ENCODE measurements around the gene ITGA11. TPM values are rescaled to one million over a fixed set of nuclear protein-coding genes. Genes with fewer than 3 reads are reported as not detected.
A peak's percentile ranks its signal among the peaks of the same experiment; 100 is the strongest.

Gene ITGA11
- total RNA-seq, 1 experiment from 2014 or later = not detected

- DNase-seq (ENCODE audit: low spot score) = no peak
Measured at GRCh38 chr15:68375716-68376220, 56.2 kb downstream of the ITGA11 start.

GRCh38 chr15:68375191-68375631 is 56.8 kb downstream of the ITGA11 start:
- no peak for DNase-seq (ENCODE audit: low spot score)

- DNase-seq (ENCODE audit: low spot score) = no peak
Measured at GRCh38 chr15:68374168-68374745, 57.7 kb downstream of the ITGA11 start.

GRCh38 chr15:68373028-68373427 is 58.9 kb downstream of the ITGA11 start:
- DNase-seq (ENCODE audit: low spot score) = no peak

- DNase-seq (ENCODE audit: low spot score) = peak; percentile 50
Measured at GRCh38 chr15:68372291-68372811, 59.6 kb downstream of the ITGA11 start.

- no peak for DNase-seq (ENCODE audit: low spot score)
Measured at GRCh38 chr15:68371851-68372250, 60.1 kb downstream of the ITGA11 start.

GRCh38 chr15:68371160-68371559 is 60.8 kb downstream of the ITGA11 start:
- no peak for DNase-seq (ENCODE audit: low spot score)

GRCh38 chr15:68370768-68371151 is 61.2 kb downstream of the ITGA11 start:
- DNase-seq (ENCODE audit: low spot score) = no peak

- DNase-seq (ENCODE audit: low spot score) = no peak
Measured at GRCh38 chr15:68369931-68370767, 61.8 kb downstream of the ITGA11 start.

GRCh38 chr15:68368731-68369435 is 63.1 kb downstream of the ITGA11 start:
- DNase-seq (ENCODE audit: low spot score) = no peak

GRCh38 chr15:68367992-68368391 is 64.0 kb downstream of the ITGA11 start:
- DNase-seq (ENCODE audit: low spot score) = no peak

- DNase-seq (ENCODE audit: low spot score) = no peak
Measured at GRCh38 chr15:68367226-68367625, 64.7 kb downstream of the ITGA11 start.

GRCh38 chr15:68366314-68366713 is 65.6 kb downstream of the ITGA11 start:
- DNase-seq (ENCODE audit: low spot score) = no peak

- no peak for DNase-seq (ENCODE audit: low spot score)
Measured at GRCh38 chr15:68365770-68366169, 66.2 kb downstream of the ITGA11 start.

GRCh38 chr15:68365140-68365745 is 66.7 kb downstream of the ITGA11 start:
- DNase-seq (ENCODE audit: low spot score) = no peak

- DNase-seq (ENCODE audit: low spot score) = no peak
Measured at GRCh38 chr15:68364660-68365035, 67.3 kb downstream of the ITGA11 start.

- DNase-seq (ENCODE audit: low spot score) = no peak
Measured at GRCh38 chr15:68364028-68364659, 67.8 kb downstream of the ITGA11 start.

GRCh38 chr15:68363353-68363752 is 68.6 kb downstream of the ITGA11 start:
- no peak for DNase-seq (ENCODE audit: low spot score)

- DNase-seq (ENCODE audit: low spot score) = no peak
Measured at GRCh38 chr15:68362537-68363126, 69.3 kb downstream of the ITGA11 start.

GRCh38 chr15:68360721-68361120 is 71.2 kb downstream of the ITGA11 start:
- DNase-seq (ENCODE audit: low spot score) = no peak

- no peak for DNase-seq (ENCODE audit: low spot score)
Measured at GRCh38 chr15:68356778-68357177, 75.2 kb downstream of the ITGA11 start.

All from HT-29 (cell line).